HL-60 (cell line): Measurements from ENCODE around the gene PTPRN2.

Source experiments
- DNase-seq, 2 experiments: peaks; one replicate each; pipeline ENCODE4 v3.0.0-alpha.2; 2010 to 2020; ENCODE audit warnings: low read depth in 1 of 2, low spot score in 1 of 2
- H3K27ac ChIP-seq: fragments of 250-450 bp; sonication (Bioruptor Pico); replicated peaks from 2 replicates; pipeline ENCODE4 v1.5.1; 2020; ENCODE audit warnings: mild to moderate bottlenecking, moderate library complexity
- H3K27me3 ChIP-seq: fragments of 250-450 bp; sonication (Bioruptor Pico); 2 replicates; pipeline ENCODE4 v1.5.1; 2021; ENCODE audit warnings: mild to moderate bottlenecking, moderate library complexity; ENCODE audit not compliant: insufficient read depth, poor library complexity, severe bottlenecking
- H3K4me3 ChIP-seq: replicated peaks from 2 replicates; pipeline ENCODE4 v1.5.1; 2011; ENCODE audit warnings: mild to moderate bottlenecking, control low read depth, low read length; ENCODE audit not compliant: insufficient read depth
- CTCF ChIP-seq: IDR thresholded peaks from one replicate; pipeline ENCODE4 v1.5.1; 2011; ENCODE audit warnings: low read length, control low read depth, inconsistent platforms; ENCODE audit not compliant: insufficient read depth
- GABPA ChIP-seq: IDR thresholded peaks from 2 replicates; pipeline ENCODE4 v1.6.1; 2012; ENCODE audit warnings: low read depth
- POLR2AphosphoS5 ChIP-seq: IDR thresholded peaks from 2 replicates; pipeline ENCODE4 v1.6.1; 2012; ENCODE audit warnings: low read depth
- REST ChIP-seq: IDR thresholded peaks from 2 replicates; pipeline ENCODE4 v1.6.1; 2012; ENCODE audit warnings: low read depth; ENCODE audit not compliant: insufficient replicate concordance
- SPI1 ChIP-seq: IDR thresholded peaks from 2 replicates; pipeline ENCODE4 v1.6.1; 2012; ENCODE audit warnings: low read depth, mild to moderate bottlenecking, borderline replicate concordance

Gene PTPRN2

GRCh38 chr7:157506268-157506667 is 1081.4 kb downstream of the PTPRN2 start:
- TF ChIP-seq CTCF (no peak), GABPA (no peak), REST (no peak), POLR2AphosphoS5 (no peak), SPI1 (no peak)
- Histone ChIP-seq H3K27me3 (peaks cover 6% of the 10 kb centered on the region), H3K27ac (no peak overlapping the region), H3K4me3 (no peak overlapping the region)
- DNase-seq, result no peak

DNA sequence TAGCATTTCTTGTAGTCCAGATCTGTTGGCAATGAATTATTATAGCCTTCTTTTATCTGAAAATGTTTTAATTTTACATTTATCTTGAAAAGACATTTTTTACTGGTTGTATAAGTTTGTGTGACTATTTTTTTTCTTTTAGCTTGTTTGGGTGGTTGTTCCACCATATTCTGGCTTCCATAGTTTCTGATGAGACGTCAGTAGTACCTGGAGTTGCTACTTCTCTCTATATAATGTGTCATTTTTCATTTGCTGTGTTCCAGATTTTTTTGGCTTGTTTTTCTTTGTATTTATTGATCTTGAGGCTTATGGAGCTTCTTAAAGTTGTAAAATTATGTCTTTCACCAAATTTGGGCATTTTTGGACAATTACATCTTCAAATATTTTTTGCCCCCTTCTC is 1082.0 kb downstream of the PTPRN2 start:
- no peak overlapping the region for H3K27ac ChIP-seq
- TF ChIP-seq CTCF (no peak), SPI1 (no peak), GABPA (no peak), POLR2AphosphoS5 (no peak), REST (no peak)
- no peak for DNase-seq
- no peak overlapping the region for H3K4me3 ChIP-seq
- peaks cover 6% of the 10 kb centered on the region for H3K27me3 ChIP-seq

DNA sequence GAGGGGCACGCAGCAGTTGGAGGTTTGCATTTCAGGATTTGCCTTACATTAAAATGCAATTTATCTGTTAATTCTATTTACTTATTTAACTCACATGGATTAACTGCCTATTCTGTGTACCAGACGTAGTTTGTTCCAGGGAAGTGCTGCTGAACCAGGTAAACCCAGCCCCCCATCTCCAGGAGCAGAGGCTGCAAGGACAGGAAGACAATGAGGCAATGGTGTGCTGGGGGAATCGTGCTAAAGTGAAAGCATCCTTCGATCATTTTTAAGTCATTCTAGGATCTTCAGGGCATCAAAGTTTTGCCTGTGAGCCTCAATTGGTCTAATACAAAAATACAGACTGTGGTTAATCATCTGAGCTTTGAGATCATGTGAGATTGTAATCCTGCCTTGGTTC is 1084.4 kb downstream of the PTPRN2 start:
- TF ChIP-seq REST (no peak), SPI1 (no peak), GABPA (no peak), CTCF (no peak), POLR2AphosphoS5 (no peak)
- Histone ChIP-seq H3K27ac (no peak overlapping the region), H3K4me3 (no peak overlapping the region), H3K27me3 (peaks cover 6% of the 10 kb centered on the region)
- no peak for DNase-seq
